ENCODE data around the gene FAM20C.
"Not testable (repeated sequence)": the region's sequence is repeated elsewhere in the genome, so short reads cannot be mapped to it uniquely, and the experiment has no call there.

FAM20C gene

GRCh38 chr7:297141-297540 is 104.8 kb downstream of the FAM20C start:
- DNase-seq, result not testable (repeated sequence)

- DNase-seq, result no peak
These were observed 105.4 kb downstream of the FAM20C start for GRCh38 chr7:297611-298374.

- no peak for DNase-seq
These were observed 106.0 kb downstream of the FAM20C start for GRCh38 chr7:298375-298702.

- no peak for DNase-seq
These were observed 106.4 kb downstream of the FAM20C start for GRCh38 chr7:298743-299142.

GRCh38 chr7:299169-299568 is 106.8 kb downstream of the FAM20C start:
- DNase-seq, result no peak

- DNase-seq, result no peak
These were observed 107.3 kb downstream of the FAM20C start for GRCh38 chr7:299628-300027.

GRCh38 chr7:300048-300447 is 107.7 kb downstream of the FAM20C start:
- no peak for DNase-seq

- no peak for DNase-seq
These were observed 108.3 kb downstream of the FAM20C start for GRCh38 chr7:300546-301290.

- peak; percentile 81 for DNase-seq
These were observed 109.1 kb downstream of the FAM20C start for GRCh38 chr7:301291-302053.

- no peak for DNase-seq
These were observed 110.0 kb downstream of the FAM20C start for GRCh38 chr7:302054-302992.

- DNase-seq, result no peak
These were observed 111.1 kb downstream of the FAM20C start for GRCh38 chr7:303425-303824.

- DNase-seq, result no peak
These were observed 111.7 kb downstream of the FAM20C start for GRCh38 chr7:303884-304573.

GRCh38 chr7:304574-305409 is 112.4 kb downstream of the FAM20C start:
- no peak for DNase-seq

GRCh38 chr7:305410-306151 is 113.2 kb downstream of the FAM20C start:
- DNase-seq, result no peak

- DNase-seq, result no peak
These were observed 115.6 kb downstream of the FAM20C start for GRCh38 chr7:307970-308369.

- DNase-seq, result no peak
These were observed 117.3 kb downstream of the FAM20C start for GRCh38 chr7:309586-310228.

All from DMS79 treated with DMSO at 0.1 percent for 48 hours (cell line).